HTERT RPE-1 (cell line): Measurements from ENCODE around the gene TNNT3.
"Not testable (repeated sequence)": the region's sequence is repeated elsewhere in the genome, so short reads cannot be mapped to it uniquely, and the experiment has no call there.

Experiments used
- in situ Hi-C: fragments of 300-500 bp; cut with MboI; formaldehyde crosslinking; loops from 4 replicates; pipeline ENCODE4 v1.14.3; 2020; ENCODE audit warnings: low sequenced_read_pairs

The TNNT3 gene

GRCh38 chr11:1932681-1933080, 13.2 kb downstream of the TNNT3 start:
- in situ Hi-C loops, result no loop called here

DNA sequence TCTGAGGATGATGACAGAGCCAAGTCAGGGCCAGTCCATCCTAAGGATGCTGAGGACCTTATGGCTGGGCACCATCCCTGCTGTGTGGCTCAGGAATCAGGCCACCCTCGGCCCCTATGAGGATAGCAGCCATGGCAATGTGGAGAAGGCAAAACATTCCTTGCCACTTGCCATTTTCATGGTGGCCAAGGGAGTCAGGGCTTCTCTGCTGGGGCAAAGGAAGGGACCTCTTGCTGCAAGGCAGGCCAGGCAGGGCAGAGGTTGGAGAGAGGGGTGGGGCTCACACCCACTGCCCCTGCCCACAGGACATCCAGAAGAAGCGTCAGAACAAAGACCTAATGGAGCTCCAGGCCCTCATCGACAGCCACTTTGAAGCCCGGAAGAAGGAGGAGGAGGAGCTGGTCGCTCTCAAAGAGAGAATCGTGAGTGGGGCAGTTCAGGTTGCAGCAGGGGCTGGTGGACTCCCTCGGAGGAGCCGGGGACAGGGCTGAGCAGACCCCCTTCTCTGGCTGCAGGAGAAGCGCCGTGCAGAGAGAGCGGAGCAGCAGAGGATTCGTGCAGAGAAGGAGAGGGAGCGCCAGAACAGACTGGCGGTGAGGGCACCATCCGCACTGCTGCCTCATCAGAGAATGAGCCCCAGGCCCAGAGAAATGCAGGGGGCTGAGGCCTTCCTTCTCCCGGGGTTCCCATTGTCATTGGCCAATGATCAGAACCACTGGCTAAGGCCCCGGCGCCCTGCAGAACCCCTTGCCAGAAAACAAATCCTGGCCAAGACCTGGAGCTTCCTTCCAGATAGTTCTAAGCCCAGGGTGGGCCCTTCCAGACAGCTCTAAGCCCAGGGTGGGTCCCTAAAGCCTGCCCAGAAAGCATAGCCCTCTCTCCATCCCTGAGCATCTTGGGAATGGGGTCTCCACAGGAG, 14.2 kb downstream of the TNNT3 start:
- in situ Hi-C loops, result no loop called here

DNA sequence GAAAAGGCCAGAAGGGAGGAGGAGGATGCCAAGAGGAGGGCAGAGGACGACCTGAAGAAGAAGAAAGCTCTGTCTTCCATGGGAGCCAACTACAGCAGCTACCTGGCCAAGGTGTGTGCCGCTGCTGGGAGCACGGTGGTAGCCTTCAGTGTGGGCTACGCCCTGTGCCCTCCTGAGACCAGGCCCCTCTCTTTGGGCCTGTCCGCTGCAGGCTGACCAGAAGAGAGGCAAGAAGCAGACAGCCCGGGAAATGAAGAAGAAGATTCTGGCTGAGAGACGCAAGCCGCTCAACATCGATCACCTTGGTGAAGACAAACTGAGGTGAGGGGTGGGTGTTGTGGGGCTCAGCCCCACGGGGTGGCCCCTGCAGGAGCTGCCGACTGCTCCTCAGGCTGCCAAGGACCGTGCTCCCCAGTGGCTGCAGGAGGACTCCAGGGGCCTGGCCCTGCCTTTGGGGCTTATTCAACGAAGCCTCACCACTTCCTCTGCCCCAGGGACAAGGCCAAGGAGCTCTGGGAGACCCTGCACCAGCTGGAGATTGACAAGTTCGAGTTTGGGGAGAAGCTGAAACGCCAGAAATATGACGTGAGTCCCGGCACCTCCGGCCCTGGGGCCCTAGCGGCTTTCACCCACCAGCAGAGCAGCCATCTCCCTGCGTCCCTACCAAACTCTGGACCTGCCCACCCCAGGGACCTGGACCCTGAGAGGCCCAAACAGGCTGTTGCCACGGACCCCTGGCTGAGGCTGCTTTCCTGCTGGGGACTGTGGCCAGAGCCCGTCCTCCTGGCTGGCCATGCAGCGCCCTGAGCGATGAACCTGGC, 15.0 kb downstream of the TNNT3 start:
- in situ Hi-C loops, result no loop called here

DNA sequence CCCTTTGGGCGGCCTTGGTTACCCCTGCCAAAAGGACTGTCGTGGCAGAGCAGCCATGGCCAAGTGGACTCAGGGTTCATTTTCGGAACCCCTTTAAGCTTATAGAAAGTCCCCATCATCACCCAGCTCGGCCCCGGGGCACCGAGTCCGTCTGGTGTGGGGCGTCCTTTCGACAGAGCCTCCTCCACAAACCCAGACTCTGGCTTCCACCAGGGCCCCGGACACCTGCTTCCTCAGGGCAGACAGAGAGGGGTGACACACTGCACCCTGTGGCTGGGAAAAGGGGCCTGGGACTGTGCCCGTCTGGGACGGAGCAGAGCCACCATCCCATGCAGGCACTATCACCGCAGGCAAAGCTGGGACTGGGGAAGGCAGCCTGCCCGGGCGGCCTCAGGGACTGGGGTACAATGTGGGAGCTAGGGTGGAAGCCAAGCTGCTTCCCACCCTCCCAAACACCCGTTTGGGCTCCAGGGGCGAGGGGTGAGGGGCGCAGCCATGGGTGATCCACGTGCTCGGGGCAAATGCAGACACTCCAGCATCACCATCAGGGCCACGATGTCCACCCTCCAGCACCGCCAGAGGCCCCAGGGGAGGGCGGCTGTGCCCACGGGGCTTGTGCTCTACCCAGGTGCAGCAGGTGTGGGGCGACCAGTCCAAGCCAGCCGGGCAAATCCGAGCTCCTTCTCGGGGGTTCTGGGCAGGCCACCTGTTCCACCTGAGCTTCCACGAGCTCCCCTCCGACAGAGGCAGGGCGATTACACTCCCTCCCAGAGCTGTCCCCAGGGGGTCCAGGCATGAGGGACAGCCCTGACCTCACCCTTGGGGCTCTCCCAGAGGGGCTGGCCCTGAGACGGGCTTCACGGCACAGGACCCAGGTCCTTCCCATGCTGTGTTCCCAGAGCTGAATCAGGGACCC, 15.9 kb downstream of the TNNT3 start:
- in situ Hi-C loops, result no loop called here

DNA sequence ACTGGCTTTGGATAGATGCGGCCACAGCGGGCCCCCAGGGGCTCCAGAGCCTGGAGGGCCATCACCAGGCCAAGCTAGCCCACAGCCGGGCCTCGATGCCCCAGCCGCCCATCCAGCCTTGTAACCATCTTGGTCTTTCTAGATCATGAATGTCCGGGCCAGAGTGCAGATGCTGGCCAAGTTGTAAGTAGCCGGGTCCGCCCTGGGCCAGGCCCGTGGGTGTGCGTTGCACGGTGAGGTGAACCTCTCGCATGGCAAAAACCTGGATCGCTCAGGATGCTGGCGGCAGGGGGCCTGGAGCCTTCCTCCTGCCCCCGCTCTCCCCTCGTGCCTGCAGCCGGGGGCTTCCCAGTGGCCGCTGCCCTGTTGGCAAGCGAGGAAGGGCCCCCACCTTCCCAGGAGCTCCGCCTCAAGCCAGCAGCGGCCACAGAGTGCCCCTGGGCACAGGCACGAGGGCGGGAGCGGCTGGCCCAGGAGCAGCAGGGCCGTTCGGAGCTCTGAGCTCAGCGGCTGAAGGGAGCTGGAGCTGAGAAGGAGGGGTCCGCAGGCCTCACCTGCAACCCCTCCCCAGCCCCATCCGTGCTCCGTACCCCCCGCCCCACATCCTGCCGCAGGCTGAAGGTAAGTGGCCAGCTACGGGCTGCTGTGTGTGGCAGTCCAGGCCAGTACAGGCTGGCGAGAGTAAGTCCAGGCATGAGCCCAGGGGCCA, 16.7 kb downstream of the TNNT3 start:
- in situ Hi-C loops, result no loop called here

- in situ Hi-C loops, result no loop called here
Observed at GRCh38 chr11:1936781-1937615, 17.5 kb downstream of the TNNT3 start.

DNA sequence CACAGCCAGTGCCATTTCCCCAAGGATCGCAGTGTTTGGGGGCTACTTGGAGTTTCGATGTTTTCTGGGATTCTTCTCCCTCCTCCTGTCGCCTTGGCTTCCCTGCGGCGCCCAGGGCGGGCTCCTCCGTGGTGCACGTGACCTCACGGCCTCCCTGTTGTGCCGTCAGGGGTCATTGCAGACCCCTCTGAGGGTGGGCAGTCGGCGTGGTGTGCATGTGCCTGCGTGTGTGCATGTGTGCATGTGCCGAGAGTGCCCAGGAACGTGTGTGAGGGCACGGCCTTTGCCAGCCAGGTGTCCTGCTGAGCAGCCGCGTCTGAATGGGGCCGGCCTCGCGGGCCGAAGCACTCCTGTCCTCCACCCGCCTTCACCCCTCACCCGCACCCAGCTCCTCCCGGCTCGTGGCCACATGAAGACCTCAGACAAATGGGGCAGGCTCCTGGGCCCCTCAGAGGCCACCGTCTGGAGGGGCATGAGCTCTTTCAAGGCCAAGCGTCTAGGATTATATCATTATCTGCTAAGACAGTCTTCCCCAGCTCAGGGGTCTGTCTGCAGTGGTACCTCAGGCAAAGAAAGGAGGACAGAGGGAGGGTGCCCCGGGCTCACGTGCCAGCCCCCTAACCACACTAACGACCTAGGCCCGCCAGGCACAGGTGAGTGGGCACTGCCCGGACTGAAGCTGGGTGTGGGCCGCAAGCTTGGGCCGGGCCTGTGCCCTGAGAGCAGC, 18.3 kb downstream of the TNNT3 start:
- in situ Hi-C loops, result no loop called here

DNA sequence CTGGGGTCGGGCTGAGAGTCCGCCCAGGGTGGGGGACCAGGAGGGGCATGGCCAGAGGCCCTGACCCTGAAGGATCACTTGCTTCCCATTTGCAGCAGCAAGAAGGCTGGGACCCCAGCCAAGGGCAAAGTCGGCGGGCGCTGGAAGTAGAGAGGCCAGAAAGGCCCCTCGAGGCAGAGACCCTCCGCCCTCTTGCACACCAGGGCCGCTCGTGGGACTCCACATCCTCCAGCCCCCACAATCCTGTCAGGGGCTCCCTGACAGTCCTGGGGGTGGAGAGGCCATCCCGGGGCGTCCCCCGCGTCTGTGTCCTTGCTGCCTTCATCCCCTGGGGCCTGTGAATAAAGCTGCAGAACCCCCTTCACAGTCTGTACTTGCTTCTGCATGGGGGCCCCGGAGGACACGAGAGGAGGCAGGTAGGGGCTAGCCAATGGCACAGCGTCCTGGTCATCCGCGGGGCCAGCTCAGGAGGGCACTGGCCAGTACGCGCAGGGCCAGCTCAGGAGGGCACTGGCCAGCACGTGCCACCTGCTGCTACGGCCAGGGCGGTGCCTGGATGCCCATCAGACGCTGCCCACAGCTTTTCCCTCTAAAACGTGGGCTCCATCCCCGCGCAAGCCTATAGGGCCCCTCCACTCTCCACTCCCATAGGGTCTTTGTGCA, 19.0 kb downstream of the TNNT3 start:
- in situ Hi-C loops, result no loop called here

GRCh38 chr11:1939006-1939625, 19.6 kb downstream of the TNNT3 start:
- in situ Hi-C loops, result no loop called here

- in situ Hi-C loops, result not testable (repeated sequence)
Observed at GRCh38 chr11:1939788-1940187, 20.3 kb downstream of the TNNT3 start.

DNA sequence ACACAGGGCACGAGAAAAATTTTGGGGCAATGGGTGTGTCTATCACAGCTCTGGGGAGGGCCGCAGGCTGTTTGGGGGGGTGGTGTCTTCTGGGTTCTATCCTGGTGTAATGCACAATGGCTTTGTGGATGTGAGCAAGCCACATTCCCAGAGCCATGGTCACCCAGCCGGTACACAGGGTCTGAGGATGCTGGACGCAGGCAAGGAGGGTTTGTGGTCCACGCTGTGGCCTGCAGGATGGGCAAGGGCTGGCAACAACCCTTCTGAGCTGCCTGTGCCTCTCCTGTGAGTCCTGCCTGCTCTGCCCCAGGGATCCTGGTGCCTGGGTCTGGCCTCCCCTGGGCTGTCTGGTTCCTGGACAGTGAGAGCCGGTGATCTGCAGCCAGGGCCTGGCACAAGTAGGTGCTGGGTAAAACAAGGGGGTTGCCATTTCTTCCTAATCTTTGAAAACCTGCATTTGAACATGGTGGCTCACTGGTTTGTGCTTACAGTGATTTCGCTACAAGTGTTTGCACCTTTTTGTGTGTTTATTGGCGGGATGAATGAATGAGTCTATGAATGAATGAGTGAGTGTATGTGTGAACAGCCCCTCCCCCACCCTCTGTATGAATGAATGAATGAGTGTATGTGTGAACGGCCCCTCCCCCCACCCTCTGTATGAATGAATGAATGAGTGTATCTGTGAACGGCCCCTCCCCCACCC, 23.2 kb downstream of the TNNT3 start:
- in situ Hi-C loops, result no loop called here

DNA sequence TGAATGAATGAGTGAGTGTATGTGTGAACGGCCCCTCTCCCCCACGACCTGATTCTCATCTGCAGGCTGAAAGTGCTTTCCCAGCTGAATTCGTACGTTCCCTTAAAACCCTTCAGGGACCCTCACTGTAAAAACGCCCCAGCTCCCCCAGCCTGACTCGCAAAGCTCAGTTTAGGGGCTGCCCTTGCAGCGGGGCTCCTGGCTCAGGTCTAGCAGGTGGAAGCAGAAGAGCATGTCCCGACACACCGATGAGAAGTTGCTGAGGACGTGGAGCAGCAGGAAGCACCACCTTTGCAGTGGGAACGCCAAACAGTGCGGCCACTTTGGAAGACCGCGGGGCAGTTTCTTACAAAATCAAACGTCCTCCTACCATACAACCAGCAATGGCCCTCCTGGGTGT, 24.1 kb downstream of the TNNT3 start:
- in situ Hi-C loops, result no loop called here

DNA sequence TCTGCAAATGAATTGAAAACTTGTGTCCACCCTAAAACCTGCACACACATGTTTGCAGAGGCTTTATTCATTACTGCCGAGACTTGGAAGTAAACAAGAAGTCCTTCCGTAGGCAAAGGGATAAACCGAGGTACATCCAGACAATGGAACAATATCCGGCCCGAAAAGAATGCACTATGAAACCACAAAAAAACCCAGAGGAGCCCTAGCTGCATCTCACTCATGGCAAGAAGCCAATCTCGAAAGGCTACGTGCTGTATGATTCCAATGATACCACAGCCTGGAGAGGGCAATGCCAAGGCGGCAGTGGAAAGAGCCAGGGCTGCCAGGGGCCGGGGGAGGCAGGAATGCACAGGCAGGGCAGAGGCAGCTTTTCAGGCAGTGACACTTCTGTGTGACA, 24.5 kb downstream of the TNNT3 start:
- in situ Hi-C loops, result no loop called here

DNA sequence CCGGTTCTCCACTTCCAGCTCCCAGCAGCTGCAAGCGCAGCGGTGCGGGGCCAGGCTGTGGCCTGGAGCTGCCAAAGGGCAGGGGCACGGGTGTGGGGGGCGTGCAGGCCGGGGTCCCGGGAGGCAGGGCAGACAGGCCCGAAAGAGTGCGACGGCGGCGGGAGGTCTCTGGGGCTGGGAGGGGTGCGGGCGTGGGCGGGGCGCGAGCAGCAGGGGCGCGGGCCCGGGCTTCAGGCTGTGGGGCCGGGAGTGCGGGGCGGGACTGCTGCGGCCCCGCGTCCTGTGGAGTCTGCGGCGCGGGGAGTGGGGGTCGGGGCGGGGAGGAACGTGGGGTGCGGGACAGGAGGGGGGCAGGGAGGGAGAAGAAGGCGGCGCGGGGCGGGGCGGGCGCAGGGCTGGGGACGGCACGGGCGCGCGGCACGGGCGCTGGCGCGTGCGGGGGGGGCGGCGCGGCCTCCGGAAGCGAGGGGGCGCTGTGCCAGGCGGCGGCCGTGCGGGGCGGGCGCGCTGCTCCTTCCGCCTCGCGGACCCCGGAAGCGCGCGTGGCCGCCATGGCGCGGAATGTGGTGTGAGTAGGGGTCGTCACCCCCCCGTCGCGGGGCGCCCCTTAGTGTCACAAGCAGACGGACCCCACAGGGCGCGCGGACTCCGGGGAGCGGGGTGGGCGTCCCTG, 27.4 kb downstream of the TNNT3 start, which contains the start of gene MRPL23:
TSS of gene MRPL23 (plus strand) at position 521 of the 673 bp plus-strand sequence. CDS start at position 552, 31 bp downstream.
- in situ Hi-C loops, result no loop called here

DNA sequence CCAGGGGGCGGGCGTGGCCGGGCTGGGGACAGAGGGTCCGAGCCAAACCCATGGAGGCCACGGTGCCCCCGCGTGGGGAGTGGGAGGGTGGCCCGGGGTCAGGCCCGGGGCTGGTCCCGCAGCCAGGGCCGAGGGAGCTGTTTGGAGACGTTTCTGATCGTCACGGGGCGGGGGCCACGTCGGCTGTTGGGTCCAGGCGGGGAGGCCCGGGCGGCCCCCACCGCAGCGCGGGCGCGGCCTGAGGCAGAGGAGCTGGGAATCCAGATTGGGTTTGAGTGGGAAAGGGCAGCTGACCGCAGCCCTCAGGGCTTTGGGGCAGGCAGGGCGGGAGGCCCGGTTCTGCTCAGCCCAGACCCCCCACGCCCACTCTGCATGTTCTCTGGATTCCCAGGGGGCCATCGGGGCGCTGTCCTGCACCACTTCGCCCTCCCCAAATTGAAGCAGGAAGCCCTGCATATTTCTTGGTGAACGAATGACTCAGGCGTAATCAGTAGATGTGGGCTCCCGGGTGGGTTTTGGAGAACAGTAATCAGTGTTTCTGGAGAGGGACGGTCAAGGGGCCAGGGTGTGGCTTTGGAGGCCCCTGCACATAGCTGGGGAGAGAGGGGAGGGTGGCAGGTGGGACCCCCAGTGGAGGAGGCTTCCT, 28.2 kb downstream of the TNNT3 start:
- in situ Hi-C loops, result no loop called here

DNA sequence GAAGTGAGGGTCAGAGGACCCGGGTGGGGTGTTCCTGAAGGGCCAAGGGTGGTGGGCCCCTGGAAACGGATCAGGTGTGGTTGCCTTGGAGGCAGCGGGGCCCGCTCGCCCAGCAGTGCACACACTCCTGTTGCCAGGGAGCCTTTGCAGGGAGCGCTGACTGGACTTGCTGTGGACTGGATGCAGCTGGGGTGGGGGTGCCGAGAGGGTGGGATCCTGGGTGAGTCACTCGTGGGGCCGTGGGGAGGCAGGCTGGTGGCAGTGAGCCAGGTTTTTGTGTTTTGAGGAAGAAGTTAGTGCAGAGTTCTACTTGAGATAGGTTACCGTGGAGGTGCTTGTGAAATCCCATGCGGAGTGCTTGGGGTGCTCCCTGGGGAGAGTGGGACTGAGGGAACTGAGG, 28.9 kb downstream of the TNNT3 start:
- in situ Hi-C loops, result no loop called here
